ENCODE results near the gene TENM4.

- TF ChIP-seq CTCF (IDR thresholded peaks at IDR 0.05) (no peak), POLR2A (IDR thresholded peaks at IDR 0.05) (no peak)
These were observed 191.4 kb downstream of the TENM4 start for GRCh38 chr11:79249295-79249993.
